H1 (cell line): ENCODE data around the gene MAML3. TPM values are rescaled to one million over a fixed set of nuclear protein-coding genes. Genes with fewer than 3 reads are reported as not detected.

Source experiments
- RXRA ChIP-seq: IDR thresholded peaks from 2 replicates; pipeline ENCODE4 v1.6.1; 2011; ENCODE audit warnings: low read depth, mild to moderate bottlenecking, low read length, moderate library complexity; ENCODE audit not compliant: insufficient read depth
- polyA plus RNA-seq, 7 experiments: library from polyadenylated mRNA; depleted of rRNA in 3 of 7; stranded (reverse) in 5 of 7; unstranded in 2 of 7; fragments of >200 nt in 5 of 7; fragments of 200-250 nt in 2 of 7; gene quantifications; 1 replicate in 5 of 7; 2 replicates in 1 of 7; 4 replicates in 1 of 7; pipeline versions ENCODE4 v1.2.1 to v1.2.3, GENCODE V29; 2011 to 2013; ENCODE audit warnings: missing spikeins in 2 of 7, mixed read lengths in 2 of 7
- total RNA-seq: library from RNA; stranded (reverse); fragmentation: NEBNext Ultra II Directional; extraction: Animal tissue kit (Norgen Biotek cat#: 25700); gene quantifications from 2 replicates; pipeline ENCODE4 v1.2.1, GENCODE V29; 2021

The MAML3 gene
- total and polyA plus RNA-seq, 2 of the 8 experiments (the other 6 are each of a cell fraction or from before 2014, with no cell fraction given): 2.1 to 5.7 TPM

- TF ChIP-seq RXRA: no peak
These were observed 36.0 kb downstream of the MAML3 start (continued) for GRCh38 chr4:140117947-140118346.
